VCaP (cell line): ENCODE results near the gene ADGRL3.

ENCODE experiments used
- H3K27ac ChIP-seq: fragments of 450-650 bp; 2 replicates; pipeline ENCODE4 v1.5.1; 2017
- CTCF ChIP-seq: fragments of 450-650 bp; conservative IDR thresholded peaks from 2 replicates; pipeline ENCODE4 v1.5.1; 2017; ENCODE audit warnings: mild to moderate bottlenecking, moderate library complexity

Gene ADGRL3

GRCh38 chr4:61511716-61512488 lies 311.8 kb downstream of the ADGRL3 start:
- TF ChIP-seq CTCF: no peak
- H3K27ac ChIP-seq: no peak overlapping the region

DNA sequence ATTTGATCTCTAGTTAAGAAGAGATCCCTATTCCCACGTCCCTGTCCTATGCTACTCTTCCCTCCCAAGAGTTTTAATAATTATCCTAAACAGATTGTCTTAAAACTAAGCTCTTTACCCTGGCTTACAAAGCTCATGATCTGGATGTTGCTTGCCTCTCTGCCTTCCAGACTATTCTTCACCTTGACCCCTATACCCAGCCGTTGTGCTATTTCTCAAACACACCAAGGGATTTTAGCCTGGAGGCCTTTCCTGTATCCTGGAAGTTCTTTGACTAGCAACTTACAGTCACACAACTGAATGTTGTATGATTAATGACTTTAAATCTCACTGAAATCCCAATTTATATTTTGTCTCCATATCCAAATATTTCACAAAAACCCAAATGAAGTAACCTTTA lies 314.9 kb downstream of the ADGRL3 start:
- H3K27ac ChIP-seq: no peak overlapping the region
- no peak for TF ChIP-seq CTCF

- no peak overlapping the region for H3K27ac ChIP-seq
- TF ChIP-seq CTCF: no peak
These were observed 317.0 kb downstream of the ADGRL3 start for GRCh38 chr4:61517144-61517543.

DNA sequence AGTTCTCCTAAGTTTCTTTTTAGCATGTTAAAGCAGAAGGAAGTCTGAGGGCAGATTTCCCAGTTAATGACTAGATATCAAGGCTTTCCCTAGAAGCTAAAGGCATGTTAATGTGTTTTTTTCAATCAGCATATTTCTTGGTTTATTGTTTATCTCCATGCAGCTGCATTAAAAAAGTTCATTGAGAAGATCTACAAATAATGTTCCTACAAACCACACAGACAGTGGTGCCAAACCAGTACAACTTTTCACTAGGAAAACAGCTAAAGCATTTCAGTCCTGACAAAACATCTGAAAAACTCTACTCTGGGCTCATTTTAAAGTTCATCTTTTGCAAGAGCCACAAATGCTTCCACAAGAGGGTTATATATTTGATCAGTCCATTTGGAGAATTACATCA lies 320.0 kb downstream of the ADGRL3 start:
- no peak overlapping the region for H3K27ac ChIP-seq
- TF ChIP-seq CTCF: no peak

DNA sequence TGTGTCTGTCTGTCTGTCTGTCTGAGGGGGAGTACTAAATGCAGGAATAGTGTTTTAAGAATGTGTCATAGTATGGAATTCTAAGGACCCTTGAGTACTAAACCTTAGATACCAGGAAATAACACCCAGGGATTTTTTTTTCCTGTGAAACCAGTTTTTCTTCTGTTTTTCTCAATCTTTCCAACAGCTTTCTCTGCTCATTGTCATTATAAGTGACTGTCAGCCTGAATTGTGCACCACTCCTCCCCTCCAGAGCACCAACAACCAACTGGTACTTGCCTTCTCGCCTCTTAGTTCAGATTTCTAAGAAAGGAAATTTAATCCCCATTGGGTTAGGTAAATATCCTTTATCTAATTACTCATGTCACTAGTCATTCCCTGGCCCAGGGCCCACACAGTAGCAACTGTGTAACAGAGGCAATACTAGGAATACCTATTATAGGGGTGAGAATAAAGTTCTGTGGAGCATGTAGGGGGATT lies 320.6 kb downstream of the ADGRL3 start:
- H3K27ac ChIP-seq: no peak overlapping the region
- TF ChIP-seq CTCF: no peak

DNA sequence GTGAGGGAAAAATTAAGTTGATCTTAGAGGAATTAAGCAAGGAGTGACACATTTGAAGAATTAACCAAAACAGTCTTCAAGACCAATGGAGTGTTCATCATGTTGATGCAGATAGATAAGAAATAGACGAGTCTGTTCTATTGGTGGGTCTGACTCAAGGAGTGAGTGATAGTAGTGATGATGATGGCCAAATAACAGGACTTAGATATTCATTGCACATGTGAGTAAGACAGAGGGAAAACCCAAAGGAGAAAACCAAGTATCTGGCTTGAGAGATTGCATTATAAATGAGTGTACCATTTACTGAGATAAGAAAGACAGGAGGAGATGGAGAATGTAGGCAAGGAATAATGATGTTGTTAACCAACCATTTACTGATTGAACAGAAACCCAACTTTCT lies 321.3 kb downstream of the ADGRL3 start:
- H3K27ac ChIP-seq: no peak overlapping the region
- no peak for TF ChIP-seq CTCF

- TF ChIP-seq CTCF: no peak
- no peak overlapping the region for H3K27ac ChIP-seq
These were observed 322.2 kb downstream of the ADGRL3 start for GRCh38 chr4:61522312-61522711.
